Upper lobe of left lung (tissue), 4 donors: ENCODE results near the gene CRIP2.

Experiments
- CTCF ChIP-seq, 6 experiments: fragments of 450-650 bp in 4 of 6; fragments of 200-600 bp in 2 of 6; sonication (generic) in 2 of 6; IDR thresholded peaks; one replicate each; pipeline ENCODE4 v1.5.1; 2016 to 2019; ENCODE audit warnings: antibody characterized with exemption in 6 of 6
- POLR2A ChIP-seq, 4 donors: fragments of 450-650 bp; IDR thresholded peaks; one replicate each; pipeline ENCODE4 v1.5.1; 2016 to 2017; ENCODE audit warnings: antibody characterized with exemption in 4 of 4, mild to moderate bottlenecking in 2 of 4
- POLR2AphosphoS5 ChIP-seq, 2 donors: sonication (generic); formaldehyde crosslinking; IDR thresholded peaks; one replicate each; pipeline ENCODE4 v1.5.1; 2017; ENCODE audit warnings: antibody characterized with exemption in 2 of 2

GRCh38 chr14:105527381-105527825 is 52.8 kb downstream of the CRIP2 start:
- TF ChIP-seq POLR2A (IDR thresholded peaks at IDR 0.05) (no peak), CTCF (IDR thresholded peaks at IDR 0.05) (no peak), POLR2AphosphoS5 (IDR thresholded peaks at IDR 0.05) (no peak)
